ENCODE measurements around the gene ST8SIA1. TPM values are rescaled to one million over a fixed set of nuclear protein-coding genes. Genes with fewer than 3 reads are reported as not detected.

The ST8SIA1 gene
- total and polyA plus RNA-seq, 7 donors: 0.06 to 1.3 (median 0.42) TPM

Other genes starting within 250 kb of the ST8SIA1 start
- 10 to 100 TPM in 1 of 4 donors, 1 to 10 TPM in 3; 5.9 to 13.4 (median 6.9) TPM for gene C2CD5, start 209.8 kb upstream of the ST8SIA1 start, total RNA-seq
- gene C2CD5, start 209.8 kb upstream of the ST8SIA1 start, polyA plus RNA-seq: 1 to 10 TPM; 2.5 to 4.0 (median 2.7) TPM